Breast epithelium (tissue), 3 donors: ENCODE results near the gene DPAGT1.

Experiments
- POLR2A ChIP-seq: fragments of 450-650 bp; IDR thresholded peaks from one replicate; pipeline ENCODE4 v1.6.1; 2016; ENCODE audit warnings: antibody characterized with exemption, mild to moderate bottlenecking, moderate library complexity
- TF ChIP-seq, protein P1 (sequence below), 3 donors: fragments of 450-650 bp; IDR thresholded peaks; one replicate each; pipeline ENCODE4 v1.5.1; 2016 to 2017; ENCODE audit warnings: antibody characterized with exemption in 3 of 3, mild to moderate bottlenecking in 3 of 3, moderate library complexity in 3 of 3

DNA sequence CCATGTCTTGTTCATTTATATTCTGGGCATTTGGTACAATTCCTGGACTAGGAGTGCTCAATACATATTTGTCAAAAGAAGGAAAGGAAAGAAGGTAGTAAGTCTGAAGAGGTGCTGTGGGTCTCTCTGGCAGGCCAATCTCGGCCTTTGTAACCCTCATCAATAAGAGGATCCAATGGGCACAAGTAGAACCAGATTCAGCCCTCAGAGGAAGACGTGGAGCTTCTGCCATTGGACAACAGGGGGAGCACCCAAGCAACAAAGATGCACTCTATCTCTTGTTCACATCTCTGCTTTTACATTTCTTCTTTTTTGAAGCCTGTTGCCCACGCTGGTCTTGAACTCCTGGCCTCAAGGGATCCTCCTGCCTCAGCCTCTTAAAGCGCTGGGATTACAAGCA lies 36.3 kb downstream of the DPAGT1 start:
- TF ChIP-seq, protein P1, sequence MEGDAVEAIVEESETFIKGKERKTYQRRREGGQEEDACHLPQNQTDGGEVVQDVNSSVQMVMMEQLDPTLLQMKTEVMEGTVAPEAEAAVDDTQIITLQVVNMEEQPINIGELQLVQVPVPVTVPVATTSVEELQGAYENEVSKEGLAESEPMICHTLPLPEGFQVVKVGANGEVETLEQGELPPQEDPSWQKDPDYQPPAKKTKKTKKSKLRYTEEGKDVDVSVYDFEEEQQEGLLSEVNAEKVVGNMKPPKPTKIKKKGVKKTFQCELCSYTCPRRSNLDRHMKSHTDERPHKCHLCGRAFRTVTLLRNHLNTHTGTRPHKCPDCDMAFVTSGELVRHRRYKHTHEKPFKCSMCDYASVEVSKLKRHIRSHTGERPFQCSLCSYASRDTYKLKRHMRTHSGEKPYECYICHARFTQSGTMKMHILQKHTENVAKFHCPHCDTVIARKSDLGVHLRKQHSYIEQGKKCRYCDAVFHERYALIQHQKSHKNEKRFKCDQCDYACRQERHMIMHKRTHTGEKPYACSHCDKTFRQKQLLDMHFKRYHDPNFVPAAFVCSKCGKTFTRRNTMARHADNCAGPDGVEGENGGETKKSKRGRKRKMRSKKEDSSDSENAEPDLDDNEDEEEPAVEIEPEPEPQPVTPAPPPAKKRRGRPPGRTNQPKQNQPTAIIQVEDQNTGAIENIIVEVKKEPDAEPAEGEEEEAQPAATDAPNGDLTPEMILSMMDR (IDR thresholded peaks at IDR 0.05) = no peak
- no peak for TF ChIP-seq POLR2A
